ENCODE data around the gene SCYL2.

DNA sequence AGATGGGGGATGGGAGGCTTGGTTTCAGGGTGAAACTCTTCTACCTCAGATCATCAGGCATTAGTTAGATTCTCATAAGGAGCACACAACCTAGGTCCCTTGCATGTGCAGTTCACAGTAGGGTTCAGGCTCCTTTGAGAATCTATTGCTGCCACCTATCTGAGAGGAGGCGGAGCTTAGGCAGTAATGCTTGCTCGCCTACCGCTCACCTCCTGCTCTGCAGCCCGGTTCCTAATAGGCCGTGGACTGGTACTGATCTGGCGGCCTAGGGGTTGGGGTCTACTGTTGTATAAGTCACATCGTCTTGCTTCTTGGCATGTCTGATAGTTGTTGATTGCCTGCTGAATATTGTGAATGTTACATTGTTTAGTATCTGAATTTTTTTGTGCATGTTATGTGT is 12.2 kb downstream of the SCYL2 start:
- TF ChIP-seq, protein P1, sequence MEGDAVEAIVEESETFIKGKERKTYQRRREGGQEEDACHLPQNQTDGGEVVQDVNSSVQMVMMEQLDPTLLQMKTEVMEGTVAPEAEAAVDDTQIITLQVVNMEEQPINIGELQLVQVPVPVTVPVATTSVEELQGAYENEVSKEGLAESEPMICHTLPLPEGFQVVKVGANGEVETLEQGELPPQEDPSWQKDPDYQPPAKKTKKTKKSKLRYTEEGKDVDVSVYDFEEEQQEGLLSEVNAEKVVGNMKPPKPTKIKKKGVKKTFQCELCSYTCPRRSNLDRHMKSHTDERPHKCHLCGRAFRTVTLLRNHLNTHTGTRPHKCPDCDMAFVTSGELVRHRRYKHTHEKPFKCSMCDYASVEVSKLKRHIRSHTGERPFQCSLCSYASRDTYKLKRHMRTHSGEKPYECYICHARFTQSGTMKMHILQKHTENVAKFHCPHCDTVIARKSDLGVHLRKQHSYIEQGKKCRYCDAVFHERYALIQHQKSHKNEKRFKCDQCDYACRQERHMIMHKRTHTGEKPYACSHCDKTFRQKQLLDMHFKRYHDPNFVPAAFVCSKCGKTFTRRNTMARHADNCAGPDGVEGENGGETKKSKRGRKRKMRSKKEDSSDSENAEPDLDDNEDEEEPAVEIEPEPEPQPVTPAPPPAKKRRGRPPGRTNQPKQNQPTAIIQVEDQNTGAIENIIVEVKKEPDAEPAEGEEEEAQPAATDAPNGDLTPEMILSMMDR (IDR thresholded peaks at IDR 0.05 in 4 of 5, conservative IDR thresholded peaks at IDR 0.05 in 1 of 5), result no peak
- TF ChIP-seq POLR2A (IDR thresholded peaks at IDR 0.05), result no peak

All from gastrocnemius medialis (tissue), 4 donors.